Karpas-422 (cell line): ENCODE data around the gene ERF. TPM values are rescaled to one million over a fixed set of nuclear protein-coding genes. Genes with fewer than 3 reads are reported as not detected.
A peak's percentile ranks its signal among the peaks of the same experiment; 100 is the strongest.
"Not testable (repeated sequence)": the region's sequence is repeated elsewhere in the genome, so short reads cannot be mapped to it uniquely, and the experiment has no call there.

Experiments
- DNase-seq: peaks from one replicate; pipeline ENCODE4 v3.0.0-alpha.2; 2015
- H2AFZ ChIP-seq: fragments of 200-600 bp; sonication (generic); 2 replicates; pipeline ENCODE4 v1.6.1; 2014; ENCODE audit warnings: antibody characterized with exemption, low read length, mixed read lengths
- H3K27ac ChIP-seq: fragments of 200-600 bp; sonication (generic); 2 replicates; pipeline ENCODE4 v1.5.1; 2014; ENCODE audit warnings: mild to moderate bottlenecking, low read length, moderate library complexity
- H3K27me3 ChIP-seq: fragments of 200-600 bp; sonication (generic); 2 replicates; pipeline ENCODE4 v1.6.1; 2014; ENCODE audit warnings: low read length, mixed read lengths
- H3K36me3 ChIP-seq: fragments of 200-600 bp; sonication (generic); 2 replicates; pipeline ENCODE4 v1.6.1; 2014; ENCODE audit warnings: low read length, mixed read lengths; ENCODE audit not compliant: insufficient read depth
- H3K4me1 ChIP-seq: fragments of 200-600 bp; sonication (generic); 2 replicates; pipeline ENCODE4 v1.6.1; 2014; ENCODE audit warnings: mild to moderate bottlenecking, low read length, mixed read lengths
- H3K4me2 ChIP-seq: fragments of 200-600 bp; sonication (generic); 2 replicates; pipeline ENCODE4 v1.6.1; 2014; ENCODE audit warnings: low read length, low read depth, mild to moderate bottlenecking; ENCODE audit not compliant: poor library complexity, severe bottlenecking
- H3K4me3 ChIP-seq: fragments of 200-600 bp; sonication (generic); 2 replicates; pipeline ENCODE4 v1.5.1; 2014; ENCODE audit warnings: mild to moderate bottlenecking, antibody characterized with exemption, low read length, mixed read lengths
- H3K79me2 ChIP-seq: fragments of 200-600 bp; sonication (generic); 2 replicates; pipeline ENCODE4 v1.6.1; 2014; ENCODE audit warnings: mild to moderate bottlenecking, low read length, mixed read lengths
- H3K9ac ChIP-seq: fragments of 200-600 bp; sonication (generic); 2 replicates; pipeline ENCODE4 v1.6.0; 2014; ENCODE audit warnings: low read length
- H3K9me2 ChIP-seq: fragments of 200-600 bp; sonication (generic), shearing (Covaris generic); replicated peaks from 2 replicates; pipeline ENCODE4 v1.6.0; 2014; ENCODE audit warnings: mild to moderate bottlenecking, low read length, moderate library complexity; ENCODE audit not compliant: insufficient read depth
- H3K9me3 ChIP-seq: fragments of 300-700, 200-600 bp; sonication (generic); 2 replicates; pipeline ENCODE4 v1.6.1; 2014; ENCODE audit warnings: low read length, mixed read lengths
- H4K20me1 ChIP-seq: fragments of 200-600 bp; sonication (generic); 2 replicates; pipeline ENCODE4 v1.6.1; 2014; ENCODE audit warnings: mild to moderate bottlenecking, antibody characterized with exemption, low read length, low read depth; ENCODE audit not compliant: insufficient read depth
- total RNA-seq: library from RNA; depleted of rRNA; stranded (reverse); fragments of >200 nt; shearing (Covaris generic); gene quantifications from 2 replicates; pipeline ENCODE4 v1.2.3, GENCODE V29; 2014; ENCODE audit warnings: low replicate concordance

The ERF gene
- total RNA-seq, 1 experiment from 2014 or later: 36.4 TPM

DNA sequence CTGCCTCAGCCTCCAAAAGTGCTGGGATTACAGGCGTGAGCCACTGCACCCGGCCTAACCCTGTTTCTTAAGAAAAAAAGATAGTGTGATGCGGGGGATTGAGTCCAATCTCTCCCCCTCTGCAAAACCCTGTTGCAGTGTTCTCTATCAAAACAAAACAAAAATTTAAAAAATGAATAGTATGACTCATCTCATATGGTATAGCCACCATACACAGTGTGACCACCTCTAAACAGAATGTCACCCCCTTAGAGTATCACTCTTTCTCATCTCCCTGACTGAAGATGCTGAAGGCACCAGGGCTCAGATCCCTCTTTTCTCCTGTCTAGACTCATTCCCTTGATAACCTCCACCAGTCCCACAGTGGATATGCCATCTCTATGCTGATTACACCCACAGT, 6.8 kb upstream of the ERF start:
- Histone ChIP-seq H3K4me3 (no peak overlapping the region), H3K9me3 (no peaks in the 10 kb centered on the region), H3K9me2 (no peaks in the 10 kb centered on the region), H3K9ac (no peak overlapping the region), H3K4me1 (no peaks in the 10 kb centered on the region), H3K36me3 (no peaks in the 10 kb centered on the region), H3K4me2 (no peak overlapping the region), H3K27me3 (no peaks in the 10 kb centered on the region), H2AFZ (no peak overlapping the region), H3K79me2 (no peaks in the 10 kb centered on the region), H3K27ac (no peak overlapping the region), H4K20me1 (no peaks in the 10 kb centered on the region)
- DNase-seq: no peak

DNA sequence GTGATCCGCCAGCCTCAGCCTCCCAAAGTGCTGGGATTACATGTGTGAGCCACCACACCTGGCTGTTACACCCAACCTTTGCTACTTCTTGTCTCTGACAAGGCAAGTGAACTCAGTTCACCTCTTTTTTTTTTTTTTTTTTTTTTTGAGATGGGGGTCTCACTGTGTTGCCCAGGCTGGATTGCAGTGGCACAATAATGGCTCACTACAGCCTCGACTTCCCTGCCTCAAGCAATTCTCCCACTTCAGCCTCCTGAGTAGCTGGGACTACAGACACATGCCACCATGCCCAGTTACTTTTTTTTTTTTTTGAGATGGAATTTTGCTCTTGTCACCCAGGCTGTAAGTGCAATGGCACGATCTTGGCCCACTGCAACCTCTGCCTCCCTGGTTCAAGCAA, 2.9 kb upstream of the ERF start:
- not testable (repeated sequence) for H2AFZ ChIP-seq, H3K4me3 ChIP-seq, DNase-seq, H3K9me3 ChIP-seq, H3K9ac ChIP-seq, H4K20me1 ChIP-seq, H3K36me3 ChIP-seq, H3K9me2 ChIP-seq, H3K27me3 ChIP-seq, H3K4me2 ChIP-seq, H3K27ac ChIP-seq
- Histone ChIP-seq H3K79me2 (peaks cover 19% of the 10 kb centered on the region), H3K4me1 (peaks cover 13% of the 10 kb centered on the region)

DNA sequence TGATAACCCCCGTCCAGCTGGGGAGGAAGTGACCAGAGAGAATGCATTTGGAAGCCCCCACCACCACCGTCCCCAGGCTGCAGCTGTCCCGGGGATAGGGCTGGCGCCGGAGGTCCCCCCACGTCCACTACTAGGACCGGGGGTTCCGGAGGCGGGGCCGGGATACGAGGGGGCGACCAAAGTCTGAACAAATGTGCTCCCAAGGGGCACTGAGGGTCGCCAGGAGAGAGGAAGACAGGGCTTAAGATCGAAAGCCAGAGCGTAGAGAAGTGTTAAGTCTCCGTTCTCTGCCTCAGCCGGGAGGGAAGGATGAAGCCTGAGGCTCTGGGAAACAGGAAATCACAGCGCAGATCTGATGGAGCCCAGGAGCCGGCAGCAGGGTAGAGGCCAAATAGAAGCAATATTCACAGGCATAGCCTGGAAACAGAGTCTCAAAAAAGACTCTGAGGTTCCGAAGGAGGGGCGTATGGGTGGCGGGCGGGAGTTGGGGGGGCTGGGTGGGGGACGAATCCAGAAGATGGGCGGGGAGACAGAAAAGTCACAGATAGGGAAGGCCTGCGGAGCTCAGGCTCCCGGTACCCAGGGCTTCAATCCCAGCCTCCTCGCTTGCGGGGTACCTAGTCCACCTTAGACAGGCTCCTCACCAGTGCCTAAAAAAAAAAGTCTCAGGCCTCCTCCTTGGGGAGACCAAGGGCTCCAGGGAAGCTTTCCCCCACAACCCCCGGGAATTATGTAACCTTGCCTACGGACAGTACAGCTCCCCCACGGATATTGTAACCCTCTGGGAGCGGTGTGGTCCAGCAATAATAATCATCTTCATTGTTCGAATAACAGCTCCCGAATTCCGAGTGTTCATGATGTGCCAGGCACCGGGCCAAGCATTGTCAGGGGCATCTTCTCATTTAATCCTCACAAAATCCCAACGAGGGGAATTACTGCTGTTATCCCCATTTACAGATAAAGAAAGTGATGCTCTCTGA, 1.1 kb upstream of the ERF start:
- Histone ChIP-seq H3K4me3 (peak overlapping the region; percentile 99), H3K4me2 (peak overlapping the region; percentile 93), H3K27me3 (no peaks in the 10 kb centered on the region), H3K36me3 (0 out of 2 replicates have a peak, but pooled peaks cover 3% of the 10 kb centered on the region), H3K9me3 (no peaks in the 10 kb centered on the region), H3K9me2 (no peaks in the 10 kb centered on the region), H3K9ac (peak overlapping the region; percentile 80), H3K4me1 (peaks cover 26% of the 10 kb centered on the region), H3K27ac (no peak overlapping the region), H3K79me2 (peaks cover 34% of the 10 kb centered on the region), H4K20me1 (peaks cover 13% of the 10 kb centered on the region), H2AFZ (peak overlapping the region; percentile 20; the same call in 1 of the 2 replicates)
- DNase-seq: no peak

DNA sequence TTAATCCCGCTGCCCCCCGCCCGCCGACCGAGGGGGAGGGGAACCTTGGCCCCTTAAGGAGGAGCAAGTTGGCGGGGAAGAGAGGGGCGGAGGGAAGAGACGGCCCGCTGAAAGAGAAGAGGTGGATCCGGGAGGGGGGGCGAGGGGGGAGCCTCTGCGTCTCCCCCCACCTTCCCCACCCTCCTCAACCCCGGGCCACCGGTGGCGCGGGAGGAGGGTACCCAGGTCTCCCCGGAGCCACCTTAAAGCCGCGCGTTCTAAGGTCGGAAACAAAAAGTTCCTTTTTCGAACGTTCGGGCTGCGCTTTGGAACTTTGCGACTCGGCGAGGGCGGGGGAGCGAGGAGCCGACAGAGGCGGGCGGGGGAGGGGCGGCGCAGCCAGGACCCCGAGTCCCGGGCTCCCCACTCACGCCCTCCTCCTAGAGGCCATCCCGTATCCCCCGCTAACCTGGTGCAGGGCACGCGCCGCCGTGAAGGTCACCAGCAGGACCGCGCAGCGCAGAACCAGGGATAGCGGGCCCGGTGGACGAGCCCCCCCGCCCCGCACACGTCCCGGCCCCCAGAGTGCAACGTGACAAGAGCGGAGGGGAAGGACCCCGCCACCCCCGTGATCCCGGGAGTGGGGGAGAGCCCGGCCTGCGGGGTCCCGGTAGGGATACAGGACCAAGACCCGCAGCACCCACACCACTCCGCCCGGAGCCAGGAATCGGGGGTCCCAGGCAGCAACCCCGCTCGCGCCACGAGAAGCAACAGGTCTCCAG, 659 bp downstream of the ERF start:
- Histone ChIP-seq H3K9ac (peak overlapping the region; percentile 99), H3K4me2 (peak overlapping the region; percentile 84), H4K20me1 (peaks cover 18% of the 10 kb centered on the region), H3K4me3 (peak overlapping the region; percentile 99), H3K9me2 (no peaks in the 10 kb centered on the region), H3K4me1 (peaks cover 26% of the 10 kb centered on the region), H2AFZ (no peak overlapping the region), H3K27me3 (no peaks in the 10 kb centered on the region), H3K36me3 (0 out of 2 replicates have a peak, but pooled peaks cover 7% of the 10 kb centered on the region), H3K9me3 (no peaks in the 10 kb centered on the region), H3K79me2 (peaks cover 43% of the 10 kb centered on the region), H3K27ac (peak overlapping the region; percentile 89)
- peak; percentile 93 for DNase-seq

DNA sequence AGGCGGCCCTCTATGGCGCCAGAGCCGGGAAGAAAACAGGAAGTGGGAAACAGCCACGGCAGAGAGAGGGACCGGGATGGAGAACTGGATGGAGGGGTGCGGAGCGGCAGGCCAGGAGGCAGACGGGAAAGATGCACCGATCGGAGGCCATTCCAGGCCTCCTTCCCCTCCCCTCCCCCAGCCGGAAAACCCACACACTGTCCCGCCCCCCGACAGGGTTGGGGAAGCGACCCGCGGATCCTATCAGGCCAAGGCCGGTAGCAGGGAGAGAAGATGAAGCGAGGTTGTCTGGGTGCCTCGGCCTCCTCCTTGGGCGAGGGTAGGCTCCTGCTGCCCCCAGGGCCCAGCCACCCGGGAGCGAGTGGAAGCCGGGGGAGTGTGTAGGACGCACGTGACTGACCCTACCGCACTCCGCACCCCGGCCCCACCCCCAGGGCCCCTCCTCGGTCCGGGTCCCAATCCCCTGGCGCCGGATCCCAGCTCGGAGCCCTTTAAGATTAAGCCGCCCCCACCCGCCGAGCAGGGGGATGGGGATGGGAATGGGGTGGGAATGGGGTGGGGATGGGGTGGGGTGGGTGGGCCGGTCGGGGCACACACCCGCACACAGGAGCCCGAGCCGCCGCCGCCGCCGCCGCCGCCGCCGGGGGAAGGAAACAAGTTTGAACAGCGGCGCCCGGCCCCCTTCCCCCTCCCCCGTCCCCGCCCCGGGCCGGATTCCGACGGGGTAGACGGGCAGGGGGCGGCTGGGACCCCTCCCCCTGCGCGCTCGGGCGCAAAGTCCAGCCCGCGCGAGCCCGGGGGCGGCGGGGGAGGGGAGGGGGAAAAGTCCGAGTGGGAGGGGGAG, 1.5 kb downstream of the ERF start:
- H3K36me3 ChIP-seq: 0 out of 2 replicates have a peak, but pooled peaks cover 7% of the 10 kb centered on the region
- no peak overlapping the region for H2AFZ ChIP-seq
- no peaks in the 10 kb centered on the region for H3K27me3 ChIP-seq
- H3K9me2 ChIP-seq: no peaks in the 10 kb centered on the region
- peak overlapping the region; percentile 89 for H3K27ac ChIP-seq
- H3K4me1 ChIP-seq: peaks cover 26% of the 10 kb centered on the region
- H3K4me2 ChIP-seq: peak overlapping the region; percentile 86
- peak overlapping the region; percentile 99 for H3K9ac ChIP-seq
- peak overlapping the region; percentile 99 for H3K4me3 ChIP-seq
- H4K20me1 ChIP-seq: peaks cover 18% of the 10 kb centered on the region
- H3K79me2 ChIP-seq: peaks cover 43% of the 10 kb centered on the region
- peak; percentile 75 for DNase-seq
- no peaks in the 10 kb centered on the region for H3K9me3 ChIP-seq

DNA sequence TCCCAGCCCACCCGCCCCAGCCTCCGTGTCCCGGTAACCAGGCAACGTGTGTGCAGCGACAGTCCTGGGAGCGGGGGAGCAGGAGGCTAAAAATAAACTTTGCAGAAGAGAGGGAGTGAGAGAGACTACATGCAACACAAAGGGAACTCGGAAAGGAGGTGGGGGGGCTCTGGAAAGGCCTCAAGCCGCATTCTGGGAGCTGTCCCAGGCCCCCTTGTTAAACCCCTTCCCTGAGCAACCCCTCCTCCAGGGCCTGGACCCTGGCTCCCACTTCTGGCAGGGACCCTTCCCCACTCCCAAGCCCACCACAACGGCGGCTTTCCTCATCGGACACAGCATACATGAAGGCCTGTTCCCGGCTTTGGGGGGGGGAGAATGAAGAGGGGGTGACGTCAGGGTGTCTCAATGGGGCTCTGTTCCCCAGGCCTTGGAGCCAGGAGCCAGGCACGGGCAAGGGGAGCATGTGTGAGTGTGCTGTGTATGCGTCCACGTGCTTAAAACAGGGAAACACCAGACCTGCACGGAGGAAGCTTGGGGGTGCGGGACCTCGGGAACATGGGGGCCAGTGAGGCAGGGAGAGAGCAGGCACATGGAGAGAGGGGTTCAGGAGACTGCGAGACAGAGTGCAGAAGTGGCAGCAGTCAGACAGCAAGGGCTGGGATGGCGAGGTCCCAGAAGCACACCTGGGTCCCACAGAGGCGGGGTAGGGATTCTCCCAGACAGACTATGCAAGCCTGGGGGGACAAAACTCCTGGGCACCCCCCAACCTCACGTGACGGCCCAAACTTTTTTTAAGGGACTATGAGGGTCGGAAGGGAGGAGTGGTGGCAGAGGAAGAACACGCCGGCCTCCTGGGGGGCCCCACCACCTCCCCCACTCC, 2.3 kb downstream of the ERF start:
- H3K27ac ChIP-seq: peak overlapping the region; percentile 89
- 0 out of 2 replicates have a peak, but pooled peaks cover 7% of the 10 kb centered on the region for H3K36me3 ChIP-seq
- H2AFZ ChIP-seq: no peak overlapping the region
- H3K9me3 ChIP-seq: no peaks in the 10 kb centered on the region
- no peaks in the 10 kb centered on the region for H3K9me2 ChIP-seq
- peaks cover 26% of the 10 kb centered on the region for H3K4me1 ChIP-seq
- H3K79me2 ChIP-seq: peaks cover 43% of the 10 kb centered on the region
- no peaks in the 10 kb centered on the region for H3K27me3 ChIP-seq
- peak overlapping the region; percentile 99 for H3K4me3 ChIP-seq
- H3K9ac ChIP-seq: peak overlapping the region; percentile 92
- H3K4me2 ChIP-seq: peak overlapping the region; percentile 86
- no peak for DNase-seq
- H4K20me1 ChIP-seq: peaks cover 18% of the 10 kb centered on the region
